SU-DHL-6 (cell line): ENCODE measurements around the gene LIPM.

ENCODE experiments used
- H2AFZ ChIP-seq: fragments of 200-600 bp; sonication (generic); 2 replicates; pipeline ENCODE4 v1.6.1; 2014; ENCODE audit warnings: low read depth, mild to moderate bottlenecking, moderate library complexity, mixed read lengths, antibody characterized with exemption, low read length; ENCODE audit not compliant: severe bottlenecking
- H3F3A ChIP-seq: fragments of 200-600 bp; shearing (Covaris generic); 2 replicates; pipeline ENCODE4 v1.6.0; 2016; ENCODE audit warnings: antibody characterized with exemption, mild to moderate bottlenecking; ENCODE audit not compliant: insufficient read depth
- H3K27ac ChIP-seq: fragments of 200-600 bp; sonication (generic); 2 replicates; pipeline ENCODE4 v1.5.1; 2016; ENCODE audit warnings: low read depth, mild to moderate bottlenecking, low read length, moderate library complexity, mixed read lengths
- H3K27me3 ChIP-seq: fragments of 200-600 bp; sonication (generic), shearing (Covaris generic); 2 replicates; pipeline ENCODE4 v1.6.0; 2014; ENCODE audit warnings: mild to moderate bottlenecking, low read length
- H3K36me3 ChIP-seq: fragments of 200-600 bp; sonication (generic); 2 replicates; pipeline ENCODE4 v1.6.1; 2014; ENCODE audit warnings: mild to moderate bottlenecking, low read length, mixed read lengths
- H3K4me2 ChIP-seq: fragments of 300-600, 200-600 bp; shearing (Covaris generic), sonication (generic); 2 replicates; pipeline ENCODE4 v1.6.0; 2014; ENCODE audit warnings: low read length, low read depth, mild to moderate bottlenecking; ENCODE audit not compliant: poor library complexity, severe bottlenecking
- H3K4me3 ChIP-seq: fragments of 200-600 bp; sonication (generic); 2 replicates; pipeline ENCODE4 v1.5.1; 2014; ENCODE audit warnings: antibody characterized with exemption, low read length, mild to moderate bottlenecking, mixed read lengths; ENCODE audit not compliant: insufficient read depth, poor library complexity, severe bottlenecking
- H3K79me2 ChIP-seq: fragments of 200-600 bp; sonication (generic); 2 replicates; pipeline ENCODE4 v1.6.1; 2014; ENCODE audit warnings: mild to moderate bottlenecking, low read length, moderate library complexity; ENCODE audit not compliant: insufficient read depth
- H3K9ac ChIP-seq: fragments of 200-600 bp; sonication (generic); 2 replicates; pipeline ENCODE4 v1.7.0; 2014; ENCODE audit warnings: mild to moderate bottlenecking, low read length
- H3K9me2 ChIP-seq: fragments of 200-600 bp; sonication (generic); replicated peaks from 2 replicates; pipeline ENCODE4 v1.6.1; 2014; ENCODE audit warnings: low read length; ENCODE audit not compliant: insufficient read depth
- H3K9me3 ChIP-seq: fragments of 200-600 bp; sonication (generic); 2 replicates; pipeline ENCODE4 v1.6.1; 2014; ENCODE audit warnings: low read length, mixed read lengths; ENCODE audit not compliant: insufficient read depth
- H4K20me1 ChIP-seq: fragments of 200-600 bp; sonication (generic); 2 replicates; pipeline ENCODE4 v1.6.1; 2014; ENCODE audit warnings: low read depth, mild to moderate bottlenecking, antibody characterized with exemption, low read length, moderate library complexity, mixed read lengths
- EZH2phosphoT487 ChIP-seq: fragments of 200-600 bp; sonication (generic), shearing (Covaris generic); conservative IDR thresholded peaks from 2 replicates; pipeline ENCODE4 v1.6.1; 2018; ENCODE audit warnings: mild to moderate bottlenecking, antibody characterized with exemption, low read length, moderate library complexity, mixed read lengths
- TF ChIP-seq, protein P1 (sequence below): fragments of 200-600 bp; sonication (generic); IDR thresholded peaks from one replicate; pipeline ENCODE4 v1.5.1; 2017; ENCODE audit warnings: antibody characterized with exemption, mild to moderate bottlenecking, low read length, moderate library complexity; ENCODE audit not compliant: insufficient read depth, poor library complexity, severe bottlenecking

Gene LIPM

GRCh38 chr10:88865281-88865876 is 62.8 kb downstream of the LIPM start:
- no peaks in the 10 kb centered on the region for H3K27me3 ChIP-seq
- no peak overlapping the region for H3K4me2 ChIP-seq
- no peaks in the 10 kb centered on the region for H4K20me1 ChIP-seq
- H3K4me3 ChIP-seq: no peak overlapping the region
- TF ChIP-seq EZH2phosphoT487: no peak
- TF ChIP-seq, protein P1, sequence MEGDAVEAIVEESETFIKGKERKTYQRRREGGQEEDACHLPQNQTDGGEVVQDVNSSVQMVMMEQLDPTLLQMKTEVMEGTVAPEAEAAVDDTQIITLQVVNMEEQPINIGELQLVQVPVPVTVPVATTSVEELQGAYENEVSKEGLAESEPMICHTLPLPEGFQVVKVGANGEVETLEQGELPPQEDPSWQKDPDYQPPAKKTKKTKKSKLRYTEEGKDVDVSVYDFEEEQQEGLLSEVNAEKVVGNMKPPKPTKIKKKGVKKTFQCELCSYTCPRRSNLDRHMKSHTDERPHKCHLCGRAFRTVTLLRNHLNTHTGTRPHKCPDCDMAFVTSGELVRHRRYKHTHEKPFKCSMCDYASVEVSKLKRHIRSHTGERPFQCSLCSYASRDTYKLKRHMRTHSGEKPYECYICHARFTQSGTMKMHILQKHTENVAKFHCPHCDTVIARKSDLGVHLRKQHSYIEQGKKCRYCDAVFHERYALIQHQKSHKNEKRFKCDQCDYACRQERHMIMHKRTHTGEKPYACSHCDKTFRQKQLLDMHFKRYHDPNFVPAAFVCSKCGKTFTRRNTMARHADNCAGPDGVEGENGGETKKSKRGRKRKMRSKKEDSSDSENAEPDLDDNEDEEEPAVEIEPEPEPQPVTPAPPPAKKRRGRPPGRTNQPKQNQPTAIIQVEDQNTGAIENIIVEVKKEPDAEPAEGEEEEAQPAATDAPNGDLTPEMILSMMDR: no peak
- H3F3A ChIP-seq: no peaks in the 10 kb centered on the region
- no peaks in the 10 kb centered on the region for H3K36me3 ChIP-seq
- H3K9me3 ChIP-seq: no peaks in the 10 kb centered on the region
- H3K27ac ChIP-seq: no peak overlapping the region
- no peak overlapping the region for H2AFZ ChIP-seq
- H3K9me2 ChIP-seq: no peaks in the 10 kb centered on the region
- H3K9ac ChIP-seq: no peak overlapping the region
- no peaks in the 10 kb centered on the region for H3K79me2 ChIP-seq

DNA sequence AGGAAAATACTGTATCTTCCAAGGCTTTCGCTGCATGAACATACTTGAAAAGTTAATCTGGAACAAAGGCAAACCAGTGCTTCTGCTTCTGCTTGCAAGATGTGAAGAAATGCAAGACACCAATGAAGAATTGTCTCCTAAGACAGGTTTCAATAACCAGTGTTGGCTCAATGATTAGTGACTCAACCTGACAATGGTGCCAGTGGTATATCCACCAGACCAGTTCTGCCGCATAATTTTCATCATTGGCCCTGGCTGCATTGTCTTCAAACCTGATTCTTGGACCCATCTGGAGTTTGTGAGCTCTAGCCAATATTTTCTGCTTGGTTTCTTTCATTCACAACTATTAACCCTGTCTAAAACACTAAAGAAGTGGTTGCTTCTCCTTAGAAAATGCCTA is 63.9 kb downstream of the LIPM start:
- Histone ChIP-seq H2AFZ (no peak overlapping the region), H3K4me2 (no peak overlapping the region), H3F3A (no peaks in the 10 kb centered on the region), H3K27me3 (no peaks in the 10 kb centered on the region), H3K79me2 (no peaks in the 10 kb centered on the region), H3K9me2 (no peaks in the 10 kb centered on the region), H3K36me3 (no peaks in the 10 kb centered on the region), H3K9ac (no peak overlapping the region), H4K20me1 (no peaks in the 10 kb centered on the region), H3K4me3 (no peak overlapping the region), H3K27ac (no peak overlapping the region), H3K9me3 (no peaks in the 10 kb centered on the region)
- TF ChIP-seq EZH2phosphoT487: no peak
- TF ChIP-seq, protein P1: no peak

- no peaks in the 10 kb centered on the region for H3K9me2 ChIP-seq
- H3K9ac ChIP-seq: no peak overlapping the region
- no peaks in the 10 kb centered on the region for H3F3A ChIP-seq
- H3K4me3 ChIP-seq: no peak overlapping the region
- TF ChIP-seq EZH2phosphoT487: no peak
- TF ChIP-seq, protein P1: no peak
- no peaks in the 10 kb centered on the region for H3K9me3 ChIP-seq
- H3K79me2 ChIP-seq: no peaks in the 10 kb centered on the region
- H4K20me1 ChIP-seq: no peaks in the 10 kb centered on the region
- H3K4me2 ChIP-seq: no peak overlapping the region
- H2AFZ ChIP-seq: no peak overlapping the region
- H3K36me3 ChIP-seq: no peaks in the 10 kb centered on the region
- H3K27me3 ChIP-seq: no peaks in the 10 kb centered on the region
- no peak overlapping the region for H3K27ac ChIP-seq
These were observed 67.6 kb downstream of the LIPM start for GRCh38 chr10:88870089-88870488.
